Spleen (tissue), 11 donors: ENCODE results near the gene WDR82. TPM values are rescaled to one million over a fixed set of nuclear protein-coding genes. Genes with fewer than 3 reads are reported as not detected.

Experiments
- DNase-seq: peaks from one replicate; pipeline ENCODE4 v3.0.0-alpha.2; 2020
- H3K27ac ChIP-seq, 8 donors: fragments of 200-600 bp; sonication (generic) in 7 of 8; 1 replicate in 4 of 8; 2 replicates in 4 of 8; pipeline versions ENCODE4 v1.5.0 to v1.8.0; 2016 to 2021; ENCODE audit warnings: inconsistent platforms in 4 of 8, mild to moderate bottlenecking in 4 of 8, moderate library complexity in 1 of 8
- H3K27me3 ChIP-seq, 7 donors: fragments of 200-600 bp; sonication (generic) in 6 of 7; replicated peaks in 1 of 7; 1 replicate in 4 of 7; 2 replicates in 3 of 7; pipeline versions ENCODE4 v1.5.0 to v1.8.0; 2016 to 2021; ENCODE audit warnings: inconsistent platforms in 3 of 7, mild to moderate bottlenecking in 1 of 7
- H3K36me3 ChIP-seq, 6 donors: fragments of 200-600 bp; sonication (generic) in 5 of 6; 1 replicate in 4 of 6; 2 replicates in 2 of 6; pipeline versions ENCODE4 v1.5.0 to v1.8.0; 2016 to 2021; ENCODE audit warnings: inconsistent platforms in 2 of 6
- H3K4me1 ChIP-seq, 6 donors: fragments of 200-600 bp; sonication (generic) in 5 of 6; 1 replicate in 3 of 6; 2 replicates in 3 of 6; pipeline versions ENCODE4 v1.5.0 to v1.8.0; 2016 to 2021; ENCODE audit warnings: inconsistent platforms in 3 of 6
- H3K4me3 ChIP-seq, 8 donors: fragments of 200-600 bp; sonication (generic) in 7 of 8; 1 replicate in 4 of 8; 2 replicates in 4 of 8; pipeline versions ENCODE4 v1.5.0 to v1.8.0; 2016 to 2021; ENCODE audit warnings: inconsistent platforms in 4 of 8, mild to moderate bottlenecking in 4 of 8, moderate library complexity in 2 of 8
- H3K9me3 ChIP-seq, 8 donors: fragments of 200-600 bp; sonication (generic) in 7 of 8; 1 replicate in 4 of 8; 2 replicates in 4 of 8; pipeline versions ENCODE4 v1.5.0 to v1.8.0; 2016 to 2021; ENCODE audit warnings: inconsistent platforms in 4 of 8
- POLR2A ChIP-seq, 3 donors: fragments of 450-650 bp; IDR thresholded peaks; one replicate each; pipeline ENCODE4 v1.5.1; 2017; ENCODE audit warnings: antibody characterized with exemption in 3 of 3, mild to moderate bottlenecking in 1 of 3
- POLR2AphosphoS5 ChIP-seq, 3 donors: sonication (generic); formaldehyde crosslinking; IDR thresholded peaks; one replicate each; pipeline ENCODE4 v1.5.1; 2017; ENCODE audit warnings: antibody characterized with exemption in 3 of 3
- WGBS, 5 donors: extraction: QIAGEN DNeasy Blood & Tissue Kit in 3 of 5; methylation state at CpG; one replicate each; pipeline versions ENCODE4 v1.1.5 to v1.1.7; 2013 to 2018; 5-methylcytosine and 5-hydroxymethylcytosine counted together
- intact Hi-C: fragments of 100-400 bp; cut with DNase I; formaldehyde crosslinking; loops from one replicate; pipeline ENCODE4 v1.15.0; 2023; ENCODE audit warnings: low total_unique reads
- polyA plus RNA-seq, 3 donors: library from polyadenylated mRNA; stranded (reverse); fragments of 200-250 nt; gene quantifications; one replicate each; pipeline ENCODE4 v1.2.1, GENCODE V29; 2013
- total RNA-seq, 7 donors: library from RNA; depleted of rRNA in 3 of 7; stranded (reverse); fragments of >200 nt in 3 of 7; fragmentation: NEBNext Ultra II Directional in 4 of 7; extraction: Animal tissue kit (Norgen Biotek cat#: 25700) in 4 of 7; gene quantifications; one replicate each; pipeline versions ENCODE4 v1.1.0 to v1.2.1, GENCODE V29; 2016 to 2021
- TF ChIP-seq, protein P1 (sequence below), 11 experiments: fragments of 200-600 bp in 7 of 11; fragments of 450-650 bp in 4 of 11; sonication (generic) in 4 of 11; IDR thresholded peaks in 8 of 11; conservative IDR thresholded peaks in 3 of 11; 1 replicate in 7 of 11; 2 replicates in 4 of 11; pipeline versions ENCODE4 v1.4.0 to v1.8.0; 2016 to 2021; ENCODE audit warnings: antibody characterized with exemption in 11 of 11, inconsistent platforms in 4 of 11, mild to moderate bottlenecking in 1 of 11
- donor health status: healthy with polysubstance abuse.
- donor health status: DM: no; HTN: no; CAD: no; lungs with moderate emphysema.
- donor health status: DM: no; HTN: no; CAD: no.
- donor health status: Bipolar disorder and iron deficiency.
- donor health status: healthy.
- donor health status: DM: no; HTN: no; CAD: no.
- donor health status: DM: yes; HTN: yes; CAD: no.

The WDR82 gene
- total and polyA plus RNA-seq, 10 donors: 20.9 to 80.6 (median 66.4) TPM

DNA sequence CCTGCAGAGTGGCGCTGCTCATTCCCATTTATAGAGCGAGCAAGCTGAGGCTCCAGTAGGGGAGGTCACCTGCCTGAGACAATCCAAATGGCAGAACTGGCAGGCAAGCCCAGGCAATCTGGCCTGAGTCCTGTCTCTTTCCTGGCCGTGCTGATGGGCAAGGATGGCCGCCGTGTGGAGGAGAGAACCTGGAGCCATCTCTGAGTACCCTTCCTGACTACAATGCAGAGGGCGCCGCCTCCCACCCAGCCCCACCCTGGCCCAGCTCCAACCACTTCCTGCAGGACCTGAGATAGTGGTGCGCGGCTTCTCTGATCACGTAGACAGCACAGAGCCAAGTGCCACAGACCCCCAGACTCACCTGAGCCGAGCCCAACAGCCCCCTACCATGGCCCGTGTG, 60.0 kb downstream of the WDR82 start:
- Histone ChIP-seq H3K9me3 (no peaks in the 10 kb centered on the region), H3K27ac (peak overlapping the region in 6 of 8 donors; percentile 4 to 73 (median 56)), H3K4me3 (peak overlapping the region in 1 of 8 donors; percentile 27), H3K4me1 (peaks cover 46 to 77% (median 74%) of the 10 kb centered on the region in 6 donors), H3K36me3 (peaks cover 0 to 68% (median 22%) of the 10 kb centered on the region in 6 donors), H3K27me3 (no peaks in the 10 kb centered on the region)
- peak; percentile 82 for DNase-seq
- TF ChIP-seq POLR2AphosphoS5 (IDR thresholded peaks at IDR 0.05) (no peak), POLR2A (IDR thresholded peaks at IDR 0.05) (no peak)
- TF ChIP-seq, protein P1, sequence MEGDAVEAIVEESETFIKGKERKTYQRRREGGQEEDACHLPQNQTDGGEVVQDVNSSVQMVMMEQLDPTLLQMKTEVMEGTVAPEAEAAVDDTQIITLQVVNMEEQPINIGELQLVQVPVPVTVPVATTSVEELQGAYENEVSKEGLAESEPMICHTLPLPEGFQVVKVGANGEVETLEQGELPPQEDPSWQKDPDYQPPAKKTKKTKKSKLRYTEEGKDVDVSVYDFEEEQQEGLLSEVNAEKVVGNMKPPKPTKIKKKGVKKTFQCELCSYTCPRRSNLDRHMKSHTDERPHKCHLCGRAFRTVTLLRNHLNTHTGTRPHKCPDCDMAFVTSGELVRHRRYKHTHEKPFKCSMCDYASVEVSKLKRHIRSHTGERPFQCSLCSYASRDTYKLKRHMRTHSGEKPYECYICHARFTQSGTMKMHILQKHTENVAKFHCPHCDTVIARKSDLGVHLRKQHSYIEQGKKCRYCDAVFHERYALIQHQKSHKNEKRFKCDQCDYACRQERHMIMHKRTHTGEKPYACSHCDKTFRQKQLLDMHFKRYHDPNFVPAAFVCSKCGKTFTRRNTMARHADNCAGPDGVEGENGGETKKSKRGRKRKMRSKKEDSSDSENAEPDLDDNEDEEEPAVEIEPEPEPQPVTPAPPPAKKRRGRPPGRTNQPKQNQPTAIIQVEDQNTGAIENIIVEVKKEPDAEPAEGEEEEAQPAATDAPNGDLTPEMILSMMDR (IDR thresholded peaks at IDR 0.05 in 8 of 11, conservative IDR thresholded peaks at IDR 0.05 in 3 of 11): no peak
- WGBS, 5 donors: 34 to 55% (median 42%) methylated on average over 5 to 12 of the region's 12 CpGs
- intact Hi-C loops: no loop called here

DNA sequence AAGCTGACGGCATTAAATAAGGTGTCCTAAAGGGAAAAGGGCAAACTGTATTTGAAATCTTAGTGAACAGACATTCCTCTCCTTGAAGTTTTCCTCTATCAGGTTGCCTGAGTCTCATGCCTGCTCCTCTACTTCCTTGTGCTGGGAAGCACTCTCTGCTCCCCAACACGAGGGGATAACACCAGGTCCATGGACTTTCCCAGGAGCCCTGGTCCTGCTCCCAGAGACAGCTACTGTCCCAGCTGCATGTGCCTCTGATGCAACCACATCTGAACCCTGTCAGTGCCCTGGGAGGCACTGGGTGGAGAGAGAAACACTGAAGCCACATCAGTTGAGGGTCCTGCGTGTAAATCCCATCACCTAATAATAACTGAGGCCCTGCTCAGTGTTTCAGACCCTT, 60.4 kb downstream of the WDR82 start:
- Histone ChIP-seq H3K27ac (peak overlapping the region in 4 of 8 donors; percentile 54 to 73 (median 62)), H3K27me3 (no peaks in the 10 kb centered on the region), H3K4me1 (peaks cover 46 to 73% (median 70%) of the 10 kb centered on the region in 6 donors), H3K9me3 (no peaks in the 10 kb centered on the region), H3K4me3 (peak overlapping the region in 1 of 8 donors; percentile 27), H3K36me3 (peaks cover 0 to 68% (median 26%) of the 10 kb centered on the region in 6 donors)
- intact Hi-C loops: no loop called here
- WGBS, 5 donors: 67 to 88% (median 74%) methylated on average over 2 to 3 of the region's 3 CpGs
- TF ChIP-seq POLR2A (IDR thresholded peaks at IDR 0.05): no peak
- TF ChIP-seq, protein P1 (IDR thresholded peaks at IDR 0.05 in 8 of 11, conservative IDR thresholded peaks at IDR 0.05 in 3 of 11): no peak
- TF ChIP-seq POLR2AphosphoS5 (IDR thresholded peaks at IDR 0.05): no peak
- peak; percentile 55 for DNase-seq

DNA sequence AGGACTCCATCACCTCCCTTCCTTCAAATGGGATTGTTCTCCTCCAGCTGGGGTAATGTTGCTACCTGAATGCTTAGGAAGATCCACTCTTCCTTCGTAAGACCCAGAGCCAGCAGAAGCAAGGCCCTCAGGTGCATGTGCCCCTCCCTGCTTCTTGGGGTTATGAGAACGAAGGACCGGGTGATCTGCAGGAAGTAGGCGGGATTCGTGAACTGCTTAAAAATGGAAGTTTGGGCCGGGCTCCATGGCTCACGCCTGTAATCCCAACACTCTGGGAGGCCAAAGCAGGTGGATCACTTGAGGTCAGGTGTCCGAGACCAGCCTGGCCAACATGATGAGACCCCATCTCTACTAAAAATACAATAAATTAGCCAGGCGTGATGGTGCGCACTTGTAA, 61.0 kb downstream of the WDR82 start:
- Histone ChIP-seq H3K4me3 (peak overlapping the region in 1 of 8 donors; percentile 6), H3K27ac (peak overlapping the region in 7 of 8 donors; percentile 19 to 73 (median 55)), H3K4me1 (peaks cover 44 to 66% (median 64%) of the 10 kb centered on the region in 6 donors), H3K36me3 (peaks cover 0 to 68% (median 32%) of the 10 kb centered on the region in 6 donors), H3K27me3 (no peaks in the 10 kb centered on the region), H3K9me3 (no peaks in the 10 kb centered on the region)
- 45 to 57% (median 50%) methylated on average over 10 of the region's 10 CpGs for WGBS, 5 donors
- intact Hi-C loops: no loop called here
- TF ChIP-seq, protein P1 (IDR thresholded peaks at IDR 0.05 in 8 of 11, conservative IDR thresholded peaks at IDR 0.05 in 3 of 11): no peak
- TF ChIP-seq POLR2AphosphoS5 (IDR thresholded peaks at IDR 0.05) (no peak), POLR2A (IDR thresholded peaks at IDR 0.05) (no peak)
- DNase-seq: peak; percentile 38

GRCh38 chr3:52216585-52217408, 61.7 kb downstream of the WDR82 start:
- 32 to 40% (median 37%) methylated on average over 13 of the region's 13 CpGs for WGBS, 5 donors
- no peaks in the 10 kb centered on the region for H3K27me3 ChIP-seq
- peak overlapping the region in 1 of 8 donors; percentile 6 for H3K4me3 ChIP-seq
- intact Hi-C loops: no loop called here
- H3K4me1 ChIP-seq: peaks cover 38 to 60% (median 58%) of the 10 kb centered on the region in 6 donors
- TF ChIP-seq POLR2A (IDR thresholded peaks at IDR 0.05): no peak
- TF ChIP-seq, protein P1 (IDR thresholded peaks at IDR 0.05 in 8 of 11, conservative IDR thresholded peaks at IDR 0.05 in 3 of 11): no peak
- peak in 2 of 3 donors; percentile 49 to 55 for TF ChIP-seq POLR2AphosphoS5 (IDR thresholded peaks at IDR 0.05)
- peaks cover 0 to 68% (median 38%) of the 10 kb centered on the region in 6 donors for H3K36me3 ChIP-seq
- H3K27ac ChIP-seq: peak overlapping the region in 7 of 8 donors; percentile 19 to 73 (median 55)
- no peaks in the 10 kb centered on the region for H3K9me3 ChIP-seq
- DNase-seq: peak; percentile 78
